GM21723 (cell line): ENCODE data around the gene ZNF747.

Source experiments
- ATAC-seq: cut with Tn5 transposase; IDR thresholded peaks from one replicate; pipeline ENCODE4 v1.9.1; 2021; ENCODE audit warnings: mild to moderate bottlenecking, moderate library complexity; ENCODE audit not compliant: unreplicated experiment

ZNF747 gene

GRCh38 chr16:30534368-30535105, at the start of gene ZNF747:
ZNF747 (minus strand) TSS chr16:30534858; CDS start chr16:30534679, 179 bp downstream.
- peak; percentile 60 for ATAC-seq

GRCh38 chr16:30582611-30583340, 48.1 kb upstream of the ZNF747 start:
- no peak for ATAC-seq

- no peak for ATAC-seq
Observed at GRCh38 chr16:30581457-30581856, 46.8 kb upstream of the ZNF747 start.

GRCh38 chr16:30574678-30575077, 40.0 kb upstream of the ZNF747 start:
- no peak for ATAC-seq

GRCh38 chr16:30571445-30572322, 37.0 kb upstream of the ZNF747 start, which contains the start of gene ZNF688:
ZNF688 (minus strand) TSS chr16:30571714; CDS start chr16:30571629, 85 bp downstream.
- ATAC-seq, result peak; percentile 68

- ATAC-seq, result no peak
Observed at GRCh38 chr16:30570636-30571444, 36.2 kb upstream of the ZNF747 start.

GRCh38 chr16:30569746-30570635, 35.3 kb upstream of the ZNF747 start:
- no peak for ATAC-seq

GRCh38 chr16:30569281-30569680, 34.6 kb upstream of the ZNF747 start:
- ATAC-seq, result no peak

- ATAC-seq, result no peak
Observed at GRCh38 chr16:30567991-30568638, 33.5 kb upstream of the ZNF747 start.

GRCh38 chr16:30567160-30567990, 32.7 kb upstream of the ZNF747 start:
- ATAC-seq, result no peak

- no peak for ATAC-seq
Observed at GRCh38 chr16:30566531-30566930, 31.9 kb upstream of the ZNF747 start.

GRCh38 chr16:30565984-30566383, 31.3 kb upstream of the ZNF747 start:
- ATAC-seq, result no peak

- ATAC-seq, result no peak
Observed at GRCh38 chr16:30565526-30565925, 30.9 kb upstream of the ZNF747 start.

- ATAC-seq, result no peak
Observed at GRCh38 chr16:30562021-30562420, 27.4 kb upstream of the ZNF747 start.

- ATAC-seq, result no peak
Observed at GRCh38 chr16:30561089-30561816, 26.6 kb upstream of the ZNF747 start.

GRCh38 chr16:30559690-30560089, 25.0 kb upstream of the ZNF747 start:
- ATAC-seq, result no peak

GRCh38 chr16:30558789-30559377, 24.2 kb upstream of the ZNF747 start:
- ATAC-seq, result no peak
